ENCODE results near the gene SLC48A1.

Gene SLC48A1

DNA sequence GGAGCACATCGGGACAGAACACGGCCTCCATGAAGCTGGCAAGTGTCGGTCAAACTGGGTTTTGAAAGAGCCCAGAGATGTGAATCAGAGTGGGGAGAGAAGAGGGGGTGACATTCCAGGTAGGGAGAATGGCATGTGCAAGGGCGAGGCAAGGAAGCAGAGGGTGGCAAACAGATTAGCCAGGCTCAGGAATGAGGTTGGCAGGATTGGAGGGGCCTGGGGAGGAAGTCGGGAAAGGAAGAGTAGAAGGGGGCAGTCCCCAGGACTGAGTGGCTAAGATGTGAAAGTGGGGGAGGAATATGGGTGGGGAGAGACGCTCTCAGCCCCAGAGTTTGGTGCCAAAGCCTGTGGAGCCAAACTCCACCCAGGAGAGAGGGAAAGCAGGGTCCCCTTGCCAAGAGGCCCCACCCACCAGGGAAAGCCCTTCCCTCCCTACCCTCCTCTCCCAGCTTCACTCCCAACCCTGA lies 52.2 kb downstream of the SLC48A1 start:
- DNase-seq (ENCODE audit: low read depth in 1 of 2, low spot score in 1 of 2): no peak
- Histone ChIP-seq H3K4me3 (replicated peaks; ENCODE audit: insufficient read depth, low read length) (no peak overlapping the region), H3K27me3 (ENCODE audit: insufficient read depth, poor library complexity, severe bottlenecking) (no peaks in the 10 kb centered on the region), H3K27ac (replicated peaks) (no peak overlapping the region)
- TF ChIP-seq, protein P1, sequence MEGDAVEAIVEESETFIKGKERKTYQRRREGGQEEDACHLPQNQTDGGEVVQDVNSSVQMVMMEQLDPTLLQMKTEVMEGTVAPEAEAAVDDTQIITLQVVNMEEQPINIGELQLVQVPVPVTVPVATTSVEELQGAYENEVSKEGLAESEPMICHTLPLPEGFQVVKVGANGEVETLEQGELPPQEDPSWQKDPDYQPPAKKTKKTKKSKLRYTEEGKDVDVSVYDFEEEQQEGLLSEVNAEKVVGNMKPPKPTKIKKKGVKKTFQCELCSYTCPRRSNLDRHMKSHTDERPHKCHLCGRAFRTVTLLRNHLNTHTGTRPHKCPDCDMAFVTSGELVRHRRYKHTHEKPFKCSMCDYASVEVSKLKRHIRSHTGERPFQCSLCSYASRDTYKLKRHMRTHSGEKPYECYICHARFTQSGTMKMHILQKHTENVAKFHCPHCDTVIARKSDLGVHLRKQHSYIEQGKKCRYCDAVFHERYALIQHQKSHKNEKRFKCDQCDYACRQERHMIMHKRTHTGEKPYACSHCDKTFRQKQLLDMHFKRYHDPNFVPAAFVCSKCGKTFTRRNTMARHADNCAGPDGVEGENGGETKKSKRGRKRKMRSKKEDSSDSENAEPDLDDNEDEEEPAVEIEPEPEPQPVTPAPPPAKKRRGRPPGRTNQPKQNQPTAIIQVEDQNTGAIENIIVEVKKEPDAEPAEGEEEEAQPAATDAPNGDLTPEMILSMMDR (IDR thresholded peaks at IDR 0.05; ENCODE audit: insufficient read depth, low read length): no peak
- TF ChIP-seq SPI1 (IDR thresholded peaks at IDR 0.05; ENCODE audit: borderline replicate concordance, low read depth) (no peak), GABPA (IDR thresholded peaks at IDR 0.05; ENCODE audit: low read depth) (no peak), POLR2AphosphoS5 (IDR thresholded peaks at IDR 0.05; ENCODE audit: low read depth) (no peak)
- TF ChIP-seq, protein P2, sequence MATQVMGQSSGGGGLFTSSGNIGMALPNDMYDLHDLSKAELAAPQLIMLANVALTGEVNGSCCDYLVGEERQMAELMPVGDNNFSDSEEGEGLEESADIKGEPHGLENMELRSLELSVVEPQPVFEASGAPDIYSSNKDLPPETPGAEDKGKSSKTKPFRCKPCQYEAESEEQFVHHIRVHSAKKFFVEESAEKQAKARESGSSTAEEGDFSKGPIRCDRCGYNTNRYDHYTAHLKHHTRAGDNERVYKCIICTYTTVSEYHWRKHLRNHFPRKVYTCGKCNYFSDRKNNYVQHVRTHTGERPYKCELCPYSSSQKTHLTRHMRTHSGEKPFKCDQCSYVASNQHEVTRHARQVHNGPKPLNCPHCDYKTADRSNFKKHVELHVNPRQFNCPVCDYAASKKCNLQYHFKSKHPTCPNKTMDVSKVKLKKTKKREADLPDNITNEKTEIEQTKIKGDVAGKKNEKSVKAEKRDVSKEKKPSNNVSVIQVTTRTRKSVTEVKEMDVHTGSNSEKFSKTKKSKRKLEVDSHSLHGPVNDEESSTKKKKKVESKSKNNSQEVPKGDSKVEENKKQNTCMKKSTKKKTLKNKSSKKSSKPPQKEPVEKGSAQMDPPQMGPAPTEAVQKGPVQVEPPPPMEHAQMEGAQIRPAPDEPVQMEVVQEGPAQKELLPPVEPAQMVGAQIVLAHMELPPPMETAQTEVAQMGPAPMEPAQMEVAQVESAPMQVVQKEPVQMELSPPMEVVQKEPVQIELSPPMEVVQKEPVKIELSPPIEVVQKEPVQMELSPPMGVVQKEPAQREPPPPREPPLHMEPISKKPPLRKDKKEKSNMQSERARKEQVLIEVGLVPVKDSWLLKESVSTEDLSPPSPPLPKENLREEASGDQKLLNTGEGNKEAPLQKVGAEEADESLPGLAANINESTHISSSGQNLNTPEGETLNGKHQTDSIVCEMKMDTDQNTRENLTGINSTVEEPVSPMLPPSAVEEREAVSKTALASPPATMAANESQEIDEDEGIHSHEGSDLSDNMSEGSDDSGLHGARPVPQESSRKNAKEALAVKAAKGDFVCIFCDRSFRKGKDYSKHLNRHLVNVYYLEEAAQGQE (IDR thresholded peaks at IDR 0.05; ENCODE audit: insufficient replicate concordance, low read depth): no peak

DNA sequence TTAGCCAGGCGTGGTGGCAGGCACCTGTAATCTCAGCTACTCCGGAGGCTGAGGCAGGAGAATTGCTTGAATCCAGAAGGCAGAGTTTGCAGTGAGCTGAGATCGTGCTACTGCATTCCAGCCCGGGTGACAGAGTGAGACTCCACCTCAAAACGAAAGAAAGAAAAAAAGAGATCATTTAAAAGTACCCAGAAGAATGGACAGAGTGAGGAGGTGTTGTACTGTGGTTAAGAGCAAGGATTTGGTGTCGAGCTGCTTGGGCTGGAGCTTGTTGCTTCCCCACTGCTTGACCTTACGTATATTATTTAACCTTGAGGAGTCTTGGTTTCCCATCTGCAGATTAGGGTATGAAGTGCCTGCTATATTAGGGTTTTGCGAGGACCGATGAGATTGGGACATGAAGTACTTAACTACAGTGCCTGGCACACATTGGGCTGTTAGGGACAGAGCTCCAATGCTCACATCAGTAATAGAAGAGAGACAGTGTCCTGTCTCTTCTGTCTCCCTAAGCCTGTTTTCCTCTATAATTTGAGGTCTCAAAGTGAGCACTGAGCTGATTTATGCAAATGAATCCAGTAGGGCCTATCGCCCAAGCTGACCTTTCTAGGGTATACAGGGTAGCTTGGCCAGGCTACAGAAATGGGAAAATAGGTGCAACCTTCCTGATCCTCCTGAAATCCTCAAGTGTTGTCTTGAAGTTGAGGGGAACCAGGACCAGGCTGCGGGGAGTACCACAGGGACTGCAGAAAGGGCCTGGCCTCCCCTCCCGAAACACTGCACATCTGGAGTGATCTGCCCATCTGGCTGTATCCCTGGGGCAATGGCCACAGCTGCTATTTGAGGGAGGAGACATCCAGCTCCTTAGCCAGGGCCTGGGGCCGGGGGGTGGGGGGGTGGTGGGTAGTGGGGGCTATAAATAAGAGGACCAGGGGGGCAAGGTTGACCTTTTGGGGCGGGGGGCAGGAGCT lies 55.3 kb downstream of the SLC48A1 start:
- Histone ChIP-seq H3K27ac (replicated peaks) (no peak overlapping the region), H3K27me3 (ENCODE audit: insufficient read depth, poor library complexity, severe bottlenecking) (no peaks in the 10 kb centered on the region), H3K4me3 (replicated peaks; ENCODE audit: insufficient read depth, low read length) (no peak overlapping the region)
- DNase-seq (ENCODE audit: low read depth in 1 of 2, low spot score in 1 of 2): no peak
- TF ChIP-seq POLR2AphosphoS5 (IDR thresholded peaks at IDR 0.05; ENCODE audit: low read depth) (no peak), GABPA (IDR thresholded peaks at IDR 0.05; ENCODE audit: low read depth) (no peak), SPI1 (IDR thresholded peaks at IDR 0.05; ENCODE audit: borderline replicate concordance, low read depth) (no peak)
- TF ChIP-seq, protein P1 (IDR thresholded peaks at IDR 0.05; ENCODE audit: insufficient read depth, low read length): no peak
- TF ChIP-seq, protein P2 (IDR thresholded peaks at IDR 0.05; ENCODE audit: insufficient replicate concordance, low read depth): no peak

DNA sequence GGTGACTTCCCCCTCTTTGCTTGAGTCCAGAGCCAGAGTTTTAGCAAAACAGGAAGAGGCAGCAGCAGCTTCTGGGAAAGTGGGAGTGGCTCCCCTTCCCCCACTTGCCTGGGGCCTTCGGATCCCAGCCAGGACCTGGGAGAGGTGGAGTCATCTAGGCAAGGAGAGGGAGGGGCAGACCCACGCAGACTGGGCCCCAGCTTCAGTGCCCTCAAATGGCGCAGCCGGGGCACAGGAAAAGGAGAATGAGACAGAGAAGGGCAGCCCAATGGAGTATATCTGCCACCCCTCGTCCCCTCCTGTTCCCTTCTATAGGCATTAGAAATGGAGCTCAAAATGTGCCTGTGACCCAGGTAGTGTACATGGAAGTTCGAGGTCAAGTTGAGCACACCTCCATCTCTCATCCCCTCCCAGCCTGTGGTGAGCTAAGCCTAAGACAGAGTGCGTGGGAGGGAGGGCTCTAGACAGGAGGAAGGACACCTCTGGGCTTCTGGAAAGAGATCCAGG lies 56.0 kb downstream of the SLC48A1 start:
- DNase-seq (ENCODE audit: low read depth in 1 of 2, low spot score in 1 of 2): peak in 1 of 2 experiments; percentile 65
- Histone ChIP-seq H3K4me3 (replicated peaks; ENCODE audit: insufficient read depth, low read length) (no peak overlapping the region), H3K27ac (replicated peaks) (peak overlapping the region; percentile 19), H3K27me3 (ENCODE audit: insufficient read depth, poor library complexity, severe bottlenecking) (no peaks in the 10 kb centered on the region)
- peak; percentile 59; the same call in 1 of the 2 replicates for TF ChIP-seq SPI1 (IDR thresholded peaks at IDR 0.05; ENCODE audit: borderline replicate concordance, low read depth)
- TF ChIP-seq, protein P1 (IDR thresholded peaks at IDR 0.05; ENCODE audit: insufficient read depth, low read length): no peak
